ENCODE data around the gene TMEM183A. TPM values are rescaled to one million over a fixed set of nuclear protein-coding genes. Genes with fewer than 3 reads are reported as not detected.

TMEM183A gene
- total and polyA plus RNA-seq, 8 donors, result 33.3 to 177 (median 56.3) TPM

DNA sequence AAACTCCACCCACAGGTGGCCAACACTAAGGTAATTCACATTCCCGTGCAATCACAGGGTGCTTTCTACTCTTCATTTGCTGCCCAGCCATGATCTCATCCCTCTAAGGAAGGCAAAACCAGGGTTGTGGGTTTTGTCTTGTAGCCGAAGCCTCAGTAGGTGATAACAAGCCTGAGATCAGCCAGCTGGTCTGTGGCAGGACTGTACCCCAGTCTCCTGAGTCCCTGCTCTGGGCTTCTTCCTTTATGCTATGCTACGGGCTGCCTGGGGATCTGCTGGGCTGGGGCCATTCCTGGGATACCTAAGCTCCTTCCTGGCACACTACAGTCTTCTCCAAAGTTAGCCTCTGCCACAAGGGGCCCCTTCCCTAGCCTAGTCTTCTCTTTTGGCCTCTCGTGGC lies 29.0 kb downstream of the TMEM183A start:
- DNase-seq, result no peak
- no peaks in the 10 kb centered on the region for H3K9me3 ChIP-seq
- WGBS, 5 donors, result 39 to 67% (median 56%) methylated on average over 4 of the region's 4 CpGs
- no peak overlapping the region for H3K4me3 ChIP-seq
- H3K27ac ChIP-seq, result peak overlapping the region in 1 of 5 donors; percentile 74
- intact Hi-C loops (cut with DNase I; ENCODE audit: low total_unique reads), result no loop called here
- no peaks in the 10 kb centered on the region for H3K36me3 ChIP-seq
- H3K27me3 ChIP-seq, result peaks cover 0 to 14% (median 0%) of the 10 kb centered on the region in 3 donors
- TF ChIP-seq EP300 (IDR thresholded peaks at IDR 0.05) (no peak), POLR2AphosphoS5 (IDR thresholded peaks at IDR 0.05) (no peak), POLR2A (IDR thresholded peaks at IDR 0.05) (no peak)
- TF ChIP-seq, protein P1, sequence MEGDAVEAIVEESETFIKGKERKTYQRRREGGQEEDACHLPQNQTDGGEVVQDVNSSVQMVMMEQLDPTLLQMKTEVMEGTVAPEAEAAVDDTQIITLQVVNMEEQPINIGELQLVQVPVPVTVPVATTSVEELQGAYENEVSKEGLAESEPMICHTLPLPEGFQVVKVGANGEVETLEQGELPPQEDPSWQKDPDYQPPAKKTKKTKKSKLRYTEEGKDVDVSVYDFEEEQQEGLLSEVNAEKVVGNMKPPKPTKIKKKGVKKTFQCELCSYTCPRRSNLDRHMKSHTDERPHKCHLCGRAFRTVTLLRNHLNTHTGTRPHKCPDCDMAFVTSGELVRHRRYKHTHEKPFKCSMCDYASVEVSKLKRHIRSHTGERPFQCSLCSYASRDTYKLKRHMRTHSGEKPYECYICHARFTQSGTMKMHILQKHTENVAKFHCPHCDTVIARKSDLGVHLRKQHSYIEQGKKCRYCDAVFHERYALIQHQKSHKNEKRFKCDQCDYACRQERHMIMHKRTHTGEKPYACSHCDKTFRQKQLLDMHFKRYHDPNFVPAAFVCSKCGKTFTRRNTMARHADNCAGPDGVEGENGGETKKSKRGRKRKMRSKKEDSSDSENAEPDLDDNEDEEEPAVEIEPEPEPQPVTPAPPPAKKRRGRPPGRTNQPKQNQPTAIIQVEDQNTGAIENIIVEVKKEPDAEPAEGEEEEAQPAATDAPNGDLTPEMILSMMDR (IDR thresholded peaks at IDR 0.05), result no peak
- H3K4me1 ChIP-seq, result peaks cover 0 to 36% (median 11%) of the 10 kb centered on the region in 4 donors

GRCh38 chr1:203036537-203036936 lies 29.4 kb downstream of the TMEM183A start:
- no peaks in the 10 kb centered on the region for H3K36me3 ChIP-seq
- no peak for DNase-seq
- peak overlapping the region in 1 of 5 donors; percentile 74 for H3K27ac ChIP-seq
- no peak for TF ChIP-seq EP300 (IDR thresholded peaks at IDR 0.05)
- no peak for TF ChIP-seq POLR2AphosphoS5 (IDR thresholded peaks at IDR 0.05)
- TF ChIP-seq, protein P1 (IDR thresholded peaks at IDR 0.05), result no peak
- no peak for TF ChIP-seq POLR2A (IDR thresholded peaks at IDR 0.05)
- H3K4me1 ChIP-seq, result peaks cover 0 to 36% (median 11%) of the 10 kb centered on the region in 4 donors
- no peaks in the 10 kb centered on the region for H3K9me3 ChIP-seq
- 37 to 72% (median 45%) methylated on average over 1 to 2 of the region's 2 CpGs for WGBS, 5 donors
- intact Hi-C loops (cut with DNase I; ENCODE audit: low total_unique reads), result no loop called here
- H3K4me3 ChIP-seq, result no peak overlapping the region
- peaks cover 0 to 14% (median 0%) of the 10 kb centered on the region in 3 donors for H3K27me3 ChIP-seq

DNA sequence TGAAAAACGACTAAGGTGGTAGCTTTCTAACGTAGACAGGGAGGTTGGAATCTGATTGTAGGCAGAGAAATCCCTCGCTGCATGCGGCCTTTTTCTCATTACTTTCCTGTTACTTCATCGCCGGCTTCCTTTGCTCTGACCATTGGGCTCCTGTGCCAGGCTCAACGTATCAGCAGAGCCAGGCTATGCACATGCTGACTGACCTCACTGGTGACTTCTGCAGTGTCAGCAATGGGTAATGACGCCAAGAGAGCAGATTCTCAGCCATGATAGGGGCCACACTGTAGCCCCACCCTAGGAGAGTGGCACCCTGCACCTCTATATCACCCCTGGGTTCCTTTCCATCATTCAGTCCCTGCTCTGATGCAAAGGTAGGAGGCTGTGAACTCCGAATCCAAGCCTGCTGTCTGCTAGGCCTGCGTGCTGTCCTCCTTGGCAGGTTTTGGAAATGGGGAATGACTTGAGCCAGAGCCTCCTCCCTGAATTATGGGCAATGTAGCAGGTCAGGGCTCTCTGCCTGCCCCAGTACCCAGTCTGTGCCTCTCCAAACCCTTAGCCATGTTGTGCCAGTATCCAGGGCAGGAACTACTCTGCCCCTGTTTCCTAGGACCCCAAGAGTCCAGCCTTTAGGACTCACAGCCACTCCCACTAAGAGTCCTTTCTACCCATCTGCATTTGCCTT lies 30.5 kb downstream of the TMEM183A start:
- intact Hi-C loops (cut with DNase I; ENCODE audit: low total_unique reads), result no loop called here
- TF ChIP-seq EP300 (IDR thresholded peaks at IDR 0.05) (no peak), POLR2AphosphoS5 (IDR thresholded peaks at IDR 0.05) (peak in 1 of 3 donors; percentile 10), POLR2A (IDR thresholded peaks at IDR 0.05) (no peak)
- TF ChIP-seq, protein P1 (IDR thresholded peaks at IDR 0.05), result no peak
- Histone ChIP-seq H3K4me1 (peaks cover 0 to 36% (median 11%) of the 10 kb centered on the region in 4 donors), H3K4me3 (no peak overlapping the region), H3K9me3 (no peaks in the 10 kb centered on the region), H3K27ac (peak overlapping the region in 3 of 5 donors; percentile 60 to 77 (median 74)), H3K27me3 (peaks cover 0 to 14% (median 0%) of the 10 kb centered on the region in 3 donors), H3K36me3 (no peaks in the 10 kb centered on the region)
- no peak for DNase-seq
- WGBS, 5 donors, result 68 to 85% (median 75%) methylated on average over 10 of the region's 10 CpGs

DNA sequence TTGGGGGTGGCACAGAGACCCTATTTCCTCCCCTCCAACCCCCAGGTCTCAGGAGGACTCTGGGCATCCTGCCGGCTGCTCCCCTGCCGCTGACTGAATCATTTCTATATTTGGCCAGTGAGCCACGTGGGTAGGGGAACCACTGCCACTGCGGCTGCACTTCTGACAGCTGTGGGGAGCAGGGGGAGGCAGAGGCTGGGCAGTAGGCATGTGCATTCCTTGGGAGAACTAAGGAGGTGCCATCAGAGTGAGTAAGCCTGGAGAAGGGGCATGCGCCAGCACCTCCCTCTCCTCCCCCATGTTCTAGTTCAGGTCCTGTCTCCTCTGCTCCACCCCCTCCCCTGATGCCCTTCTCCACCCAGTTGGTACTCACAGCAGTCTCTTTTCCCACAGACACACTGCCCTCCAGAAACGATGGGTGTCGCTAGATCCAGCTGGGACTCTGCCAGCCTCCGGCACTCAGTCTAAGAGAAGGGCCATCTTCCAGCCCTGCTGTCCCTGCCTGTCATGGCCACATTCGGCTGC lies 31.1 kb downstream of the TMEM183A start:
- Histone ChIP-seq H3K27me3 (peaks cover 0 to 14% (median 0%) of the 10 kb centered on the region in 3 donors), H3K4me3 (no peak overlapping the region), H3K36me3 (no peaks in the 10 kb centered on the region), H3K27ac (peak overlapping the region in 3 of 5 donors; percentile 60 to 77 (median 74)), H3K4me1 (peaks cover 0 to 36% (median 11%) of the 10 kb centered on the region in 4 donors), H3K9me3 (no peaks in the 10 kb centered on the region)
- intact Hi-C loops (cut with DNase I; ENCODE audit: low total_unique reads), result no loop called here
- peak in 1 of 2 donors; percentile 68 for DNase-seq
- TF ChIP-seq POLR2AphosphoS5 (IDR thresholded peaks at IDR 0.05), result peak in 1 of 3 donors; percentile 28
- TF ChIP-seq, protein P1 (IDR thresholded peaks at IDR 0.05), result no peak
- no peak for TF ChIP-seq EP300 (IDR thresholded peaks at IDR 0.05)
- no peak for TF ChIP-seq POLR2A (IDR thresholded peaks at IDR 0.05)
- WGBS, 5 donors, result 35 to 60% (median 52%) methylated on average over 8 to 9 of the region's 9 CpGs
